Chondrocyte (in vitro differentiated cells): ENCODE data around the gene FAR2. TPM values are rescaled to one million over a fixed set of nuclear protein-coding genes. Genes with fewer than 3 reads are reported as not detected.
A peak's percentile ranks its signal among the peaks of the same experiment; 100 is the strongest.

Source experiments
- DNase-seq: peaks from one replicate; pipeline ENCODE4 v3.0.0; 2021; ENCODE audit warnings: mixed read lengths, low spot score
- H3K27ac Mint-ChIP-seq: one replicate; pipeline ENCODE4 v1.8.0; 2021; ENCODE audit warnings: mild to moderate bottlenecking, moderate library complexity, mixed read lengths; ENCODE audit not compliant: unreplicated experiment
- H3K27me3 Mint-ChIP-seq: 2 replicates; pipeline ENCODE4 v1.8.0; 2021; ENCODE audit warnings: low read depth, mixed read lengths
- H3K36me3 Mint-ChIP-seq: 2 replicates; pipeline ENCODE4 v1.8.0; 2021; ENCODE audit warnings: low read depth, mixed read lengths
- H3K4me1 Mint-ChIP-seq: 2 replicates; pipeline ENCODE4 v1.8.0; 2021; ENCODE audit warnings: low read depth, mild to moderate bottlenecking, mixed read lengths
- H3K4me3 Mint-ChIP-seq: one replicate; pipeline ENCODE4 v1.8.0; 2021; ENCODE audit warnings: mild to moderate bottlenecking, moderate library complexity, mixed read lengths; ENCODE audit not compliant: unreplicated experiment
- H3K9me3 Mint-ChIP-seq: 2 replicates; pipeline ENCODE4 v1.8.0; 2021; ENCODE audit warnings: low read depth, mixed read lengths
- CTCF ChIP-seq: fragments of 200-600 bp; sonication (generic); IDR thresholded peaks from 2 replicates; pipeline ENCODE4 v1.5.0; 2021; ENCODE audit warnings: antibody characterized with exemption, mild to moderate bottlenecking, moderate library complexity
- total RNA-seq: library from RNA; stranded (reverse); gene quantifications from 3 replicates; pipeline ENCODE4 v1.2.1, GENCODE V29; 2021

Gene FAR2
- total RNA-seq, 1 donor from 2014 or later = 19.6 TPM

- TF ChIP-seq CTCF = no peak
- Mint-ChIP-seq H3K27me3 (no peaks in the 10 kb centered on the region), H3K4me1 (peaks cover 8% of the 10 kb centered on the region), H3K36me3 (peaks cover 3% of the 10 kb centered on the region), H3K9me3 (no peaks in the 10 kb centered on the region), H3K4me3 (no peak overlapping the region), H3K27ac (no peak overlapping the region)
- no peak for DNase-seq
Measured at GRCh38 chr12:29273178-29273843, 124.2 kb downstream of the FAR2 start.

GRCh38 chr12:29275834-29276233 is 126.8 kb downstream of the FAR2 start:
- Mint-ChIP-seq H3K36me3 (peaks cover 3% of the 10 kb centered on the region), H3K9me3 (no peaks in the 10 kb centered on the region), H3K27me3 (no peaks in the 10 kb centered on the region), H3K4me1 (peaks cover 14% of the 10 kb centered on the region), H3K27ac (no peak overlapping the region), H3K4me3 (no peak overlapping the region)
- no peak for DNase-seq
- no peak for TF ChIP-seq CTCF

- DNase-seq = no peak
- no peaks in the 10 kb centered on the region for H3K27me3 Mint-ChIP-seq
- no peak for TF ChIP-seq CTCF
- no peaks in the 10 kb centered on the region for H3K9me3 Mint-ChIP-seq
- H3K4me3 Mint-ChIP-seq = no peak overlapping the region
- H3K4me1 Mint-ChIP-seq = peaks cover 20% of the 10 kb centered on the region
- peaks cover 2% of the 10 kb centered on the region for H3K36me3 Mint-ChIP-seq
- H3K27ac Mint-ChIP-seq = no peak overlapping the region
Measured at GRCh38 chr12:29277231-29277630, 128.2 kb downstream of the FAR2 start.

- Mint-ChIP-seq H3K27me3 (no peaks in the 10 kb centered on the region), H3K4me3 (no peak overlapping the region), H3K36me3 (no peaks in the 10 kb centered on the region), H3K27ac (peak overlapping the region; percentile 4), H3K4me1 (peaks cover 30% of the 10 kb centered on the region), H3K9me3 (no peaks in the 10 kb centered on the region)
- DNase-seq = no peak
- TF ChIP-seq CTCF = no peak
Measured at GRCh38 chr12:29278673-29279420, 129.8 kb downstream of the FAR2 start.

GRCh38 chr12:29281371-29282005 is 132.4 kb downstream of the FAR2 start:
- DNase-seq = no peak
- Mint-ChIP-seq H3K4me1 (peaks cover 50% of the 10 kb centered on the region), H3K27ac (no peak overlapping the region), H3K36me3 (peaks cover 3% of the 10 kb centered on the region), H3K27me3 (no peaks in the 10 kb centered on the region), H3K4me3 (no peak overlapping the region), H3K9me3 (peaks cover 5% of the 10 kb centered on the region)
- no peak for TF ChIP-seq CTCF
